PC-3 (cell line): ENCODE measurements around the gene DDX24.

Experiments used
- EZH2 ChIP-seq: fragments of 300-600 bp; sonication (generic); IDR thresholded peaks from one replicate; pipeline ENCODE4 v1.6.1; 2017; ENCODE audit warnings: antibody characterized with exemption, mild to moderate bottlenecking, low read length; ENCODE audit not compliant: unreplicated experiment
- EZH2phosphoT487 ChIP-seq: fragments of 300-600 bp; sonication (generic); IDR thresholded peaks from 2 replicates; pipeline ENCODE4 v1.6.1; 2018; ENCODE audit warnings: mild to moderate bottlenecking, antibody characterized with exemption, low read length, borderline replicate concordance
- TF ChIP-seq, protein P1 (sequence below): fragments of 300-600 bp; sonication (generic); conservative IDR thresholded peaks from 2 replicates; pipeline ENCODE4 v1.5.1; 2017; ENCODE audit warnings: antibody characterized with exemption, low read depth, mild to moderate bottlenecking, low read length

DNA sequence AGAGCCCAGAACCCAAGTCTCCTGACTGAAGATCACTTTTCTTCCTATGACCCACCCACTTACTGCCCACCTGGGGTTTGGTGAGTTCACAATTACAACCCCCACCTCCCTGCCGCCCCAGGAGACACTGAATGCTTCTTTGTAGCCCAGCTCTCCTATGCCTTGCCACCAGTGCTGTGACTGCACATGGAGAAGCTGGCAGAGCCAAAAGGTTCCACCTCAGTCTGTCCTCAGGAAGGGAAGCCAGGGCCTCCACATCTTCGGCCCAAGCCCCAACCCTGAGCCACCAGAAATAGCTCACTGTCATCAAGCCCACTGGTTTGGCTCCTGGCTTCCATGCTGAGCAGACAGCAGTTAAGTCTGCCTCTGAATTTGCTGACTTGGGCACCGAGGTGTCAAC is 29.2 kb downstream of the DDX24 start:
- TF ChIP-seq, protein P1, sequence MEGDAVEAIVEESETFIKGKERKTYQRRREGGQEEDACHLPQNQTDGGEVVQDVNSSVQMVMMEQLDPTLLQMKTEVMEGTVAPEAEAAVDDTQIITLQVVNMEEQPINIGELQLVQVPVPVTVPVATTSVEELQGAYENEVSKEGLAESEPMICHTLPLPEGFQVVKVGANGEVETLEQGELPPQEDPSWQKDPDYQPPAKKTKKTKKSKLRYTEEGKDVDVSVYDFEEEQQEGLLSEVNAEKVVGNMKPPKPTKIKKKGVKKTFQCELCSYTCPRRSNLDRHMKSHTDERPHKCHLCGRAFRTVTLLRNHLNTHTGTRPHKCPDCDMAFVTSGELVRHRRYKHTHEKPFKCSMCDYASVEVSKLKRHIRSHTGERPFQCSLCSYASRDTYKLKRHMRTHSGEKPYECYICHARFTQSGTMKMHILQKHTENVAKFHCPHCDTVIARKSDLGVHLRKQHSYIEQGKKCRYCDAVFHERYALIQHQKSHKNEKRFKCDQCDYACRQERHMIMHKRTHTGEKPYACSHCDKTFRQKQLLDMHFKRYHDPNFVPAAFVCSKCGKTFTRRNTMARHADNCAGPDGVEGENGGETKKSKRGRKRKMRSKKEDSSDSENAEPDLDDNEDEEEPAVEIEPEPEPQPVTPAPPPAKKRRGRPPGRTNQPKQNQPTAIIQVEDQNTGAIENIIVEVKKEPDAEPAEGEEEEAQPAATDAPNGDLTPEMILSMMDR, result no peak
- TF ChIP-seq EZH2 (no peak), EZH2phosphoT487 (no peak)
